HepG2 (cell line): ENCODE data around the gene AJUBA. TPM values are rescaled to one million over a fixed set of nuclear protein-coding genes. Genes with fewer than 3 reads are reported as not detected.
A peak's percentile ranks its signal among the peaks of the same experiment; 100 is the strongest.

Source experiments
- ATAC-seq: fragments of 200-7000 bp; cut with Tn5 transposase; 3 replicates; pipeline ENCODE4 v1.9.1; 2020; ENCODE audit warnings: mild to moderate bottlenecking, moderate library complexity
- BruUV-seq: library from RNA; stranded (reverse); fragments of 400-500 nt; replicated peaks from 2 replicates; lab custom pipeline; 2021; lab: Mats Ljungman, UMichigan
- CTCF ChIA-PET: fragments of 300-600 bp; formaldehyde crosslinking; extraction: SDS; loops from one replicate; lab custom pipeline; 2021; ENCODE audit warnings: low total read pairs, inconsistent platforms, low intra/inter-chr PET ratio; lab: Yijun Ruan, JAX
- POLR2A ChIA-PET: fragments of 350-600 bp; sonication (Branson Sonifier 250); formaldehyde crosslinking; loops from one replicate; lab custom pipeline; 2020; ENCODE audit warnings: antibody characterized with exemption, inconsistent platforms; lab: Yijun Ruan, JAX
- DNase-seq: peaks from one replicate; pipeline ENCODE4 v3.0.0-alpha.2; 2015; ENCODE audit warnings: low spot score
- FAIRE-seq: peaks from 3 replicates; lab custom pipeline; 2011; peaks lifted over from hg19 to GRCh38; lab: Jason Lieb, UNC
- H2AFZ ChIP-seq: one replicate; pipeline ENCODE4 v1.6.1; 2011; ENCODE audit warnings: low read length, inconsistent platforms
- H3K27ac ChIP-seq: fragments of 300-600 bp; 3 replicates; pipeline ENCODE4 v1.8.0; 2011; ENCODE audit warnings: mixed run types, mild to moderate bottlenecking, mixed read lengths, low read length, inconsistent platforms; ENCODE audit not compliant: insufficient read depth; ENCODE audit errors: extremely low read length
- H3K27me3 ChIP-seq, 2 experiments: fragments of 200-600 bp in 1 of 2; 2 replicates in 1 of 2; 3 replicates in 1 of 2; pipeline versions ENCODE4 v1.6.0 to v1.8.0; 2011; ENCODE audit warnings: low read length in 2 of 2, mild to moderate bottlenecking in 2 of 2, moderate library complexity in 2 of 2, inconsistent platforms in 1 of 2; ENCODE audit not compliant: insufficient read depth in 2 of 2, control insufficient read depth in 1 of 2
- H3K36me3 ChIP-seq, 2 experiments: fragments of 200-600 bp in 1 of 2; replicated peaks in 1 of 2; 2 replicates in 1 of 2; 3 replicates in 1 of 2; pipeline versions ENCODE4 v1.5.1 to v1.8.0; 2011; ENCODE audit warnings: low read length in 2 of 2, inconsistent platforms in 1 of 2; ENCODE audit not compliant: insufficient read depth in 2 of 2, control insufficient read depth in 1 of 2
- H3K4me1 ChIP-seq: 2 replicates; pipeline ENCODE4 v1.5.1; 2012; ENCODE audit warnings: low read length, inconsistent platforms; ENCODE audit not compliant: insufficient read depth
- H3K4me2 ChIP-seq: 2 replicates; pipeline ENCODE4 v1.6.0; 2011; ENCODE audit warnings: low read depth, low read length, inconsistent platforms
- H3K4me3 ChIP-seq, 3 experiments: fragments of 200-600 bp in 1 of 3; sonication (generic), shearing (Covaris generic) in 1 of 3; replicated peaks in 1 of 3; 2 replicates each; pipeline ENCODE4 v1.5.1; 2011 to 2016; ENCODE audit warnings: low read length in 3 of 3, inconsistent platforms in 2 of 3, low read depth in 2 of 3, mild to moderate bottlenecking in 2 of 3, control low read depth in 1 of 3, mixed read lengths in 1 of 3; ENCODE audit not compliant: insufficient read depth in 1 of 3
- H3K79me2 ChIP-seq: one replicate; pipeline ENCODE4 v1.6.1; 2011; ENCODE audit warnings: low read length, inconsistent platforms; ENCODE audit not compliant: insufficient read depth
- H3K9ac ChIP-seq: 2 replicates; pipeline ENCODE4 v1.6.0; 2011; ENCODE audit warnings: mild to moderate bottlenecking, low read depth, low read length, inconsistent platforms; ENCODE audit not compliant: insufficient read depth
- H3K9me3 ChIP-seq: 2 replicates; pipeline ENCODE4 v1.5.1; 2012; ENCODE audit warnings: mild to moderate bottlenecking, low read length
- H4K20me1 ChIP-seq: 2 replicates; pipeline ENCODE4 v1.6.0; 2011; ENCODE audit warnings: inconsistent platforms, mild to moderate bottlenecking, low read length, moderate library complexity; ENCODE audit not compliant: insufficient read depth
- DZIP1 ChIP-seq: sonication (generic); formaldehyde crosslinking; IDR thresholded peaks from 2 replicates; pipeline ENCODE4 v1.5.0; 2020; ENCODE audit warnings: mild to moderate bottlenecking, missing genetic modification reagents
- GATAD1 ChIP-seq: IDR thresholded peaks from 2 replicates; pipeline ENCODE4 v1.6.1; 2016; ENCODE audit warnings: missing genetic modification reagents, missing compliant biosample characterization
- HBP1 ChIP-seq: IDR thresholded peaks from 2 replicates; pipeline ENCODE4 v1.6.1; 2016; ENCODE audit warnings: low read depth, control low read depth
- IKZF5 ChIP-seq: IDR thresholded peaks from 2 replicates; pipeline ENCODE4 v1.6.1; 2018; ENCODE audit warnings: missing genetic modification reagents, mild to moderate bottlenecking, missing compliant biosample characterization
- KLF11 ChIP-seq: IDR thresholded peaks from 2 replicates; pipeline ENCODE4 v1.6.1; 2016; ENCODE audit warnings: missing compliant biosample characterization
- PHF21A ChIP-seq: sonication (generic); formaldehyde crosslinking; IDR thresholded peaks from 2 replicates; pipeline ENCODE4 v1.5.0; 2020; ENCODE audit warnings: mild to moderate bottlenecking, missing genetic modification reagents
- SNAPC4 ChIP-seq: sonication (generic); formaldehyde crosslinking; IDR thresholded peaks from 2 replicates; pipeline ENCODE4 v1.4.0; 2020; ENCODE audit warnings: mild to moderate bottlenecking, missing genetic modification reagents
- SOX6 ChIP-seq, 2 experiments: fragments of 450-650 bp in 1 of 2; sonication (generic) in 1 of 2; formaldehyde crosslinking in 1 of 2; IDR thresholded peaks; 2 replicates each; pipeline versions ENCODE4 v1.4.0 to v1.6.1; 2017 to 2020; ENCODE audit warnings: antibody characterized with exemption in 1 of 2, mild to moderate bottlenecking in 1 of 2, missing genetic modification reagents in 1 of 2
- ZNF101 ChIP-seq: sonication (generic); formaldehyde crosslinking; IDR thresholded peaks from 2 replicates; pipeline ENCODE4 v1.4.0; 2020; ENCODE audit warnings: mild to moderate bottlenecking, low read depth, missing genetic modification reagents, borderline replicate concordance
- ZNF292 ChIP-seq: sonication (generic); formaldehyde crosslinking; IDR thresholded peaks from 2 replicates; pipeline ENCODE4 v1.8.1; 2022; ENCODE audit warnings: mild to moderate bottlenecking, low read depth, missing genetic modification reagents, borderline replicate concordance
- ZNF678 ChIP-seq: sonication (generic); formaldehyde crosslinking; IDR thresholded peaks from 2 replicates; pipeline ENCODE4 v1.4.0; 2020; ENCODE audit warnings: mild to moderate bottlenecking, missing genetic modification reagents
- ZSCAN31 ChIP-seq: sonication (generic); formaldehyde crosslinking; IDR thresholded peaks from 2 replicates; pipeline ENCODE4 v1.5.0; 2020; ENCODE audit warnings: low read depth, mild to moderate bottlenecking, missing genetic modification reagents
- in situ Hi-C: cut with HindIII; loops from 2 replicates; pipeline ENCODE4 v1.10.0; 2017; ENCODE audit warnings: low pct_unique_long_range_greater_than_20kb; ENCODE audit not compliant: extremely low pct_ligation_motif_present
- intact Hi-C: fragments of 100-400 bp; cut with micrococcal nuclease; formaldehyde crosslinking; loops from one replicate; pipeline ENCODE4 v1.10.0; 2022; ENCODE audit not compliant: unreplicated experiment
- polyA plus RNA-seq, 8 experiments: library from polyadenylated mRNA; depleted of rRNA in 3 of 8; stranded (reverse) in 7 of 8; unstranded in 1 of 8; fragments of >200 nt; fragmentation: Illumina TruSeq in 4 of 8; extraction: Trizol in 4 of 8; gene quantifications; 2 replicates each; pipeline versions ENCODE4 v1.2.1 to v1.2.3, GENCODE V29; 2011 to 2016; ENCODE audit warnings: low read depth in 4 of 8, missing spikeins in 1 of 8, mixed read lengths in 1 of 8; ENCODE audit not compliant: insufficient read depth in 1 of 8
- total RNA-seq, 5 experiments: library from RNA; depleted of rRNA; stranded (reverse); fragments of >200 nt; fragmentation: Illumina TruSeq; extraction: Trizol; gene quantifications; 2 replicates each; pipeline ENCODE4 v1.2.3, GENCODE V29; 2016; ENCODE audit warnings: low read depth in 1 of 5

The AJUBA gene
- total and polyA plus RNA-seq, 2 of the 13 experiments (the other 11 are each of a cell fraction or from before 2014, with no cell fraction given), result 157 to 241 TPM

GRCh38 chr14:22994762-22995275 lies 12.5 kb upstream of the AJUBA start (continued):
- no peak for TF ChIP-seq DZIP1 (CRISPR knock-in tag)
- TF ChIP-seq PHF21A (CRISPR knock-in tag), result peak; percentile 41; the same call in 1 of the 2 replicates
- TF ChIP-seq HBP1 (CRISPR knock-in tag), result 0 out of 2 replicates have a peak, but pooled peaks have one; percentile 47
- TF ChIP-seq KLF11 (CRISPR knock-in tag), result no peak
- TF ChIP-seq ZSCAN31 (CRISPR knock-in tag), result no peak
- peak; percentile 51; the same call in 1 of the 2 replicates for TF ChIP-seq IKZF5 (CRISPR knock-in tag)

- Histone ChIP-seq H2AFZ (no peak overlapping the region), H3K27ac (no peak overlapping the region), H3K9ac (no peak overlapping the region), H3K36me3 (no peaks in the 10 kb centered on the region; a peak in 2 of 5 replicates), H3K4me3 (no peak overlapping the region), H3K27me3 (no peaks in the 10 kb centered on the region), H3K79me2 (no peaks in the 10 kb centered on the region), H3K4me1 (peaks cover 5% of the 10 kb centered on the region; the same call in 1 of the 2 replicates), H3K4me2 (no peak overlapping the region), H3K9me3 (no peaks in the 10 kb centered on the region), H4K20me1 (no peaks in the 10 kb centered on the region)
- DNase-seq (no peak), FAIRE-seq (no peak), ATAC-seq (no peak)
- intact Hi-C loops (no loop called here), in situ Hi-C loops (no loop called here)
- BruUV-seq, result TSS peak; percentile 30
- ChIA-PET POLR2A (interaction anchor here (1.0 to 8.5 kb wide), 5 partner anchors 10 to 78 kb away, joined by 4 to 160 read pairs (median 88); partner anchors contain the start of gene AJUBA), CTCF (interaction anchor here (2.0 to 2.9 kb wide), 2 partner anchors 11 to 62 kb away, joined by 10 to 77 read pairs; partner anchors contain the start of genes AJUBA and CDH24)
- no peak for TF ChIP-seq SNAPC4 (CRISPR knock-in tag)
- TF ChIP-seq SOX6 (IDR thresholded peaks at IDR 0.05), result no peak
- TF ChIP-seq SOX6 (CRISPR knock-in tag; IDR thresholded peaks at IDR 0.05), result no peak
- TF ChIP-seq ZNF101 (CRISPR knock-in tag), result no peak
- no peak for TF ChIP-seq ZNF292 (CRISPR knock-in tag)
- TF ChIP-seq ZNF678 (CRISPR knock-in tag), result no peak
- TF ChIP-seq GATAD1, result no peak
These were observed 11.2 kb upstream of the AJUBA start for GRCh38 chr14:22993517-22993916.
